AG10803 (cell line): ENCODE measurements around the gene BACE2.

Source experiments
- DNase-seq: peaks from one replicate; pipeline ENCODE4 v3.0.0; 2010; ENCODE audit warnings: low read depth
- H3K4me3 ChIP-seq: 2 replicates; pipeline ENCODE4 v1.5.1; 2011; ENCODE audit warnings: mild to moderate bottlenecking, low read length, control low read depth
- CTCF ChIP-seq: conservative IDR thresholded peaks from 2 replicates; pipeline ENCODE4 v1.5.1; 2011; ENCODE audit warnings: mild to moderate bottlenecking, low read length, control low read depth, inconsistent platforms

BACE2 gene

GRCh38 chr21:41269535-41269934, 101.6 kb downstream of the BACE2 start:
- H3K4me3 ChIP-seq = no peak overlapping the region
- no peak for DNase-seq
- TF ChIP-seq CTCF = no peak

GRCh38 chr21:41277196-41277595, 109.2 kb downstream of the BACE2 start:
- DNase-seq = no peak
- no peak overlapping the region for H3K4me3 ChIP-seq
- no peak for TF ChIP-seq CTCF

GRCh38 chr21:41277846-41278245, 109.9 kb downstream of the BACE2 start:
- TF ChIP-seq CTCF = no peak
- DNase-seq = no peak
- H3K4me3 ChIP-seq = no peak overlapping the region

GRCh38 chr21:41280115-41280919, 112.4 kb downstream of the BACE2 start:
- peak overlapping the region; percentile 15; the same call in 1 of the 2 replicates for H3K4me3 ChIP-seq
- TF ChIP-seq CTCF = no peak
- DNase-seq = peak; percentile 90

GRCh38 chr21:41282412-41282811, 114.5 kb downstream of the BACE2 start:
- no peak for DNase-seq
- TF ChIP-seq CTCF = no peak
- H3K4me3 ChIP-seq = no peak overlapping the region

GRCh38 chr21:41283211-41283818, 115.4 kb downstream of the BACE2 start:
- peak; percentile 86 for DNase-seq
- H3K4me3 ChIP-seq = no peak overlapping the region
- peak; percentile 94 for TF ChIP-seq CTCF

GRCh38 chr21:41289431-41289830, 121.5 kb downstream of the BACE2 start:
- TF ChIP-seq CTCF = no peak
- no peak for DNase-seq

More at GRCh38 chr21:41289431-41289830, 121.5 kb downstream of the BACE2 start:
- H3K4me3 ChIP-seq = no peak overlapping the region
